CD4-positive, alpha-beta T cell (primary cell): ENCODE data around the gene HECW1. TPM values are rescaled to one million over a fixed set of nuclear protein-coding genes. Genes with fewer than 3 reads are reported as not detected.

ENCODE experiments used
- ATAC-seq: fragments of 200-7000 bp; cut with Tn5 transposase; one replicate; pipeline ENCODE4 v1.10.0; 2022; ENCODE audit warnings: mild to moderate bottlenecking; ENCODE audit not compliant: poor library complexity
- CTCF ChIA-PET: fragments of 350-600 bp; sonication (Branson Sonifier 250); formaldehyde crosslinking; loops from one replicate; lab custom pipeline; 2021; ENCODE audit warnings: antibody characterized with exemption, inconsistent platforms; lab: Charles Lee
- POLR2A ChIA-PET: fragments of 350-600 bp; sonication (Branson Sonifier 250); formaldehyde crosslinking; loops from one replicate; lab custom pipeline; 2021; ENCODE audit warnings: antibody characterized with exemption, inconsistent platforms; lab: Charles Lee
- DNase-seq, 14 experiments: peaks; one replicate each; pipeline ENCODE4 v3.0.0-alpha.2; 2013 to 2020; ENCODE audit warnings: mixed read lengths in 2 of 14
- H3K27ac ChIP-seq, 2 donors: one replicate each; pipeline versions ENCODE4 v1.5.1 to v1.7.0; 2013; ENCODE audit warnings: low read length in 2 of 2, low read depth in 1 of 2, mild to moderate bottlenecking in 1 of 2
- H3K27me3 ChIP-seq, 2 experiments: 1 replicate in 1 of 2; 2 replicates in 1 of 2; pipeline versions ENCODE4 v1.6.1 to v1.7.0; 2013; ENCODE audit warnings: low read length in 2 of 2, control low read depth in 1 of 2, mild to moderate bottlenecking in 1 of 2, moderate library complexity in 1 of 2; ENCODE audit not compliant: insufficient read depth in 2 of 2, control insufficient read depth in 1 of 2
- H3K36me3 ChIP-seq: one replicate; pipeline ENCODE4 v1.6.1; 2013; ENCODE audit warnings: low read length, control low read depth; ENCODE audit not compliant: insufficient read depth
- H3K4me1 ChIP-seq: one replicate; pipeline ENCODE4 v1.6.1; 2013; ENCODE audit warnings: low read length, control low read depth; ENCODE audit not compliant: insufficient read depth
- H3K4me3 ChIP-seq: one replicate; pipeline ENCODE4 v1.5.1; 2013; ENCODE audit warnings: mild to moderate bottlenecking, low read length, moderate library complexity
- H3K9me3 ChIP-seq, 2 experiments: 1 replicate in 1 of 2; 2 replicates in 1 of 2; pipeline versions ENCODE4 v1.6.1 to v1.7.0; 2013; ENCODE audit warnings: low read length in 2 of 2, mild to moderate bottlenecking in 2 of 2, control low read depth in 1 of 2, moderate library complexity in 1 of 2; ENCODE audit not compliant: control insufficient read depth in 1 of 2, insufficient read depth in 1 of 2
- H3K27ac Mint-ChIP-seq: one replicate; pipeline ENCODE4 v1.8.0; 2020; ENCODE audit warnings: mixed read lengths
- H3K27me3 Mint-ChIP-seq: one replicate; pipeline ENCODE4 v1.8.0; 2021; ENCODE audit warnings: mixed read lengths
- H3K36me3 Mint-ChIP-seq: one replicate; pipeline ENCODE4 v1.8.0; 2021; ENCODE audit warnings: low read depth, mixed read lengths
- H3K4me1 Mint-ChIP-seq: one replicate; pipeline ENCODE4 v1.8.0; 2021; ENCODE audit warnings: low read depth, mixed read lengths
- H3K4me3 Mint-ChIP-seq: one replicate; pipeline ENCODE4 v1.8.0; 2020; ENCODE audit warnings: mild to moderate bottlenecking, mixed read lengths
- H3K9me3 Mint-ChIP-seq: one replicate; pipeline ENCODE4 v1.8.0; 2020; ENCODE audit warnings: mixed read lengths
- intact Hi-C, 2 experiments: fragments of 100-400 bp; cut with DNase I in 1 of 2; cut with micrococcal nuclease in 1 of 2; formaldehyde crosslinking; loops; one replicate each; pipeline versions ENCODE4 v1.15.1 to v1.9.0; 2023 to 2025; cut with DNase I, micrococcal nuclease
- total RNA-seq, 174 experiments: library from RNA in 2 of 174; stranded (reverse) in 2 of 174; gene quantifications; one replicate each; pipeline ENCODE4 v1.2.3 and lab custom pipeline; 2021 to 2026
- TF ChIP-seq, protein P1 (sequence below): fragments of 200-600 bp; IDR thresholded peaks from one replicate; pipeline ENCODE4 v1.8.0; 2022; ENCODE audit warnings: antibody characterized with exemption, mild to moderate bottlenecking

HECW1 gene
- total RNA-seq, 2 experiments from 2014 or later = not detected

DNA sequence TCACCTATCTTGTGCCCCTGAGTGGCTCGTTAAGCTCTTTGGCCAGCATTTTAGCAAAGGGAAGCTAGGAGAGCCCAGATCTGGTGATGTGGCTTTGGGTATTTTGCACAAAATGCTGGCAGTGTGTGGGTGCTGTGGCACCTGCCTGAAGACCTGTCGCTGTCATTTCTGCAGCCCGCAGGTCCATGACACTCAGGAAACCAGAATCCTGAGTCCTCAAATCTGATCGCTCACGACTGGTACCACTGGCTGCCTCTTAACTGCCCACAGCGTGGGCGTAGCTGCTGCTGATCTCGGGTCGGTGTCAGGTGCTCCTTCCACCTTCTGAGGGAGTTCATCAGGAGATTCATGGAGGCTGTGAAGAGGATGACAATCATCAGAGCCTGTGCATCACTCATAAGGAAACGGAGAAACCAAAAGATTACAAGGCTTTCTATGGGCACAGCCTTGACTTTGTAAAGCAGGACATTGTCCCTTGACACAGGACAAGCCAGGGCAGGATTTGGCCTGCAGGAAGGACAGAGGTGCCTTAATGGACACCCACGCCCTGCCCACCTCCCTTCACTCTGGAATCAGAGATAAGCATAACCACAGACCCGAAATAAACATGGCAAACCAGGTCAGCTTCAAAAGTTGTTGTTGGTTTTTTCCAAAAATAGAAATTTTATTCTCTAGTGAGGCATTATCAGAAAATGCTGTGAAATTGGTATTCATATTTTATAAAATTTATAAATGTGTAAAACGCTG is 399.5 kb downstream of the HECW1 start:
- ChIA-PET POLR2A (no interaction called here), CTCF (no interaction called here)
- no peak for ATAC-seq
- no peaks in the 10 kb centered on the region for H3K9me3 ChIP-seq
- Mint-ChIP-seq H3K4me1 (peaks cover 4% of the 10 kb centered on the region), H3K9me3 (no peaks in the 10 kb centered on the region), H3K27me3 (peaks cover 19% of the 10 kb centered on the region), H3K27ac (no peak overlapping the region), H3K4me3 (no peak overlapping the region), H3K36me3 (no peaks in the 10 kb centered on the region)
- TF ChIP-seq, protein P1, sequence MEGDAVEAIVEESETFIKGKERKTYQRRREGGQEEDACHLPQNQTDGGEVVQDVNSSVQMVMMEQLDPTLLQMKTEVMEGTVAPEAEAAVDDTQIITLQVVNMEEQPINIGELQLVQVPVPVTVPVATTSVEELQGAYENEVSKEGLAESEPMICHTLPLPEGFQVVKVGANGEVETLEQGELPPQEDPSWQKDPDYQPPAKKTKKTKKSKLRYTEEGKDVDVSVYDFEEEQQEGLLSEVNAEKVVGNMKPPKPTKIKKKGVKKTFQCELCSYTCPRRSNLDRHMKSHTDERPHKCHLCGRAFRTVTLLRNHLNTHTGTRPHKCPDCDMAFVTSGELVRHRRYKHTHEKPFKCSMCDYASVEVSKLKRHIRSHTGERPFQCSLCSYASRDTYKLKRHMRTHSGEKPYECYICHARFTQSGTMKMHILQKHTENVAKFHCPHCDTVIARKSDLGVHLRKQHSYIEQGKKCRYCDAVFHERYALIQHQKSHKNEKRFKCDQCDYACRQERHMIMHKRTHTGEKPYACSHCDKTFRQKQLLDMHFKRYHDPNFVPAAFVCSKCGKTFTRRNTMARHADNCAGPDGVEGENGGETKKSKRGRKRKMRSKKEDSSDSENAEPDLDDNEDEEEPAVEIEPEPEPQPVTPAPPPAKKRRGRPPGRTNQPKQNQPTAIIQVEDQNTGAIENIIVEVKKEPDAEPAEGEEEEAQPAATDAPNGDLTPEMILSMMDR = no peak
- H3K27ac ChIP-seq = no peak overlapping the region
- no peaks in the 10 kb centered on the region for H3K36me3 ChIP-seq
- intact Hi-C loops = no loop called here
- no peaks in the 10 kb centered on the region for H3K4me1 ChIP-seq
- no peak for DNase-seq
- H3K27me3 ChIP-seq = peaks cover 0 to 4% of the 10 kb centered on the region in 2 experiments
- H3K4me3 ChIP-seq = no peak overlapping the region

DNA sequence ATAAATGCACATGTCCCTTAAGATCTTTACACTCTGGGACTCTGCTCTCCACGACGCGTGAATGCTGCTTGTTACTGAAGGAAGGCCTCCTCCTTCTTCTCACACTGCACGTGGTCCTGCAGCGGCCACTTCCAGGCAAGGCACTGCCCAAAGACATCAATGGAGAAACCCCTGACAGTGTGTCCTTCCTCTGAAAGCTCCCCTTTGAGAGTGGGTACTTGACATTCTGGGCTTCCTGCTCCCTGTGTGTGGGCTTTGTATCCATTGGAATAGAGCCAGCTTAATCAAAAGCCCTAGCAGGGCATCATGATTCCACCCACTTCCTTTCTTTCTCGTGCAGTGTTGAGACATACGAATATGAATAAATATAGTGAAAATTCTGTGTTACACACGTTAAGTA is 400.8 kb downstream of the HECW1 start:
- no peak overlapping the region for H3K4me3 ChIP-seq
- intact Hi-C loops = no loop called here
- Mint-ChIP-seq H3K27me3 (peaks cover 19% of the 10 kb centered on the region), H3K4me1 (peaks cover 4% of the 10 kb centered on the region), H3K9me3 (no peaks in the 10 kb centered on the region), H3K36me3 (no peaks in the 10 kb centered on the region), H3K4me3 (no peak overlapping the region), H3K27ac (no peak overlapping the region)
- TF ChIP-seq, protein P1 = no peak
- H3K27me3 ChIP-seq = no peaks in the 10 kb centered on the region
- no peaks in the 10 kb centered on the region for H3K36me3 ChIP-seq
- ChIA-PET CTCF (no interaction called here), POLR2A (no interaction called here)
- H3K27ac ChIP-seq = no peak overlapping the region
- H3K9me3 ChIP-seq = no peaks in the 10 kb centered on the region
- DNase-seq (no peak), ATAC-seq (no peak)
- no peaks in the 10 kb centered on the region for H3K4me1 ChIP-seq

DNA sequence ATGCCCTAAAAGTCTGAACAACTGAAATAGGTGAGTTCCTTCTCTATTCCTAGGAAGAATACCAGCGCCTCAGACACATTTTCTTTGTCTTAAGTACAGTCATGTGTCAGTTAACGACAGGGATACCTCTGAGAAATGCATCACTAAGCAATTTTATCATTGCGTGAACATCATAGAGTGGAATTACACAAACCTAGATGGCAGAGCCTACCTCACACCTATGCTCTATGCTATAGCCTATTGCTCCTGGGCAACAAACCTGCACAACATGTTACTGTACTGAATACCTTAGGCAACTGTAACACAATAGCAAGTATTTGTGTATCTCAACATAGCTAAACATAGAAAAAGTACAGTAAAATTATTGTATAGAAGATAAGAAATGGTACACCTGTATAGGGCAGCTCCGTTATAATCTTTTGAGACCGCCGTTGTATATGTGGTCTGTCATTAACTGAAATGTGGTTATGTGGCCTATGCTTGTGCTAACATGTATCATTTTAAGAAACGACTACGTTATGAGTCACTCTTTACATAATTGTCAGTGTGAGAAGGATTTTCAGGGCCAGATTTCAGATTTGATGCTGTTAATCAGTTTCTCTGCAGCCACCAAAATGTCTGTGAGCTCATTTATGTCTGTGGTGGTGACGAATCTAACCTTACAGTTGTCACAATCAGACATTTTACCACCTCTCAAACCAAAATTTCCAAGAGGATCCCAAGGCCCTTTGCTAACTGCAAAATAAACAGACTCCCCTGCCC is 404.3 kb downstream of the HECW1 start:
- H3K4me1 Mint-ChIP-seq = no peaks in the 10 kb centered on the region
- no peaks in the 10 kb centered on the region for H3K9me3 Mint-ChIP-seq
- no peaks in the 10 kb centered on the region for H3K36me3 ChIP-seq
- ChIA-PET POLR2A (no interaction called here), CTCF (no interaction called here)
- H3K27me3 ChIP-seq = no peaks in the 10 kb centered on the region
- H3K36me3 Mint-ChIP-seq = no peaks in the 10 kb centered on the region
- H3K27ac Mint-ChIP-seq = no peak overlapping the region
- no peaks in the 10 kb centered on the region for H3K9me3 ChIP-seq
- intact Hi-C loops = no loop called here
- TF ChIP-seq, protein P1 = no peak
- peak; percentile 32 for ATAC-seq
- peak in 1 of 14 experiments; percentile 9 for DNase-seq
- H3K27me3 Mint-ChIP-seq = peaks cover 13% of the 10 kb centered on the region
- H3K27ac ChIP-seq = no peak overlapping the region
- H3K4me3 Mint-ChIP-seq = no peak overlapping the region
- H3K4me3 ChIP-seq = no peak overlapping the region
- no peaks in the 10 kb centered on the region for H3K4me1 ChIP-seq
